HCT116 (cell line): ENCODE data around the gene AKAP9. TPM values are rescaled to one million over a fixed set of nuclear protein-coding genes. Genes with fewer than 3 reads are reported as not detected.
A peak's percentile ranks its signal among the peaks of the same experiment; 100 is the strongest.

Source experiments
- ATAC-seq: fragments of 200-7000 bp; cut with Tn5 transposase; 2 replicates; pipeline ENCODE4 v1.9.1; 2020; ENCODE audit warnings: mild to moderate bottlenecking, moderate library complexity
- BruUV-seq: library from RNA; stranded (reverse); fragments of 400-500 nt; replicated peaks from 2 replicates; lab custom pipeline; 2021; lab: Mats Ljungman, UMichigan
- CTCF ChIA-PET: fragments of 300-600 bp; sonication (Branson Sonifier 250); formaldehyde crosslinking; loops from one replicate; lab custom pipeline; 2021; ENCODE audit warnings: antibody characterized with exemption; lab: Charles Lee
- POLR2A ChIA-PET: fragments of 300-600, 350-600 bp; sonication (Branson Sonifier 250); formaldehyde crosslinking; loops from one replicate; lab custom pipeline; 2021; ENCODE audit warnings: antibody characterized with exemption; lab: Charles Lee
- RAD21 ChIA-PET, 2 experiments: fragments of 300-600 bp; sonication (Branson Sonifier 250); formaldehyde crosslinking; loops; one replicate each; lab custom pipeline; 2023; ENCODE audit warnings: low total read pairs in 2 of 2; ENCODE audit not compliant: uncharacterized antibody in 2 of 2, unreplicated experiment in 2 of 2, low non-redundant PET in 1 of 2; lab: Charles Lee
- DNase-seq: peaks from one replicate; pipeline ENCODE4 v3.0.0-alpha.2; 2010; ENCODE audit warnings: low read depth, low spot score
- H2AFZ ChIP-seq: fragments of 200-600 bp; shearing (Covaris generic), sonication (generic); 2 replicates; pipeline ENCODE4 v1.6.1; 2017; ENCODE audit warnings: low read depth, mixed run types, mixed read lengths, antibody characterized with exemption, low read length; ENCODE audit not compliant: poor library complexity, severe bottlenecking
- H3K27ac ChIP-seq: 2 replicates; pipeline ENCODE4 v1.5.1; 2012; ENCODE audit warnings: low read depth, low read length
- H3K27me3 ChIP-seq: fragments of 200-600 bp; sonication (generic); 2 replicates; pipeline ENCODE4 v1.6.1; 2016; ENCODE audit warnings: mixed run types, low read length, mixed read lengths; ENCODE audit not compliant: insufficient read depth
- H3K36me3 ChIP-seq, 2 experiments: fragments of 200-500 bp in 1 of 2; fragments of 200-600 bp in 1 of 2; sonication (Bioruptor generic) in 1 of 2; sonication (generic) in 1 of 2; 2 replicates each; pipeline versions ENCODE4 v1.5.1 to v1.6.1; 2014 to 2016; ENCODE audit warnings: low read length in 2 of 2, inconsistent platforms in 1 of 2, mixed read lengths in 1 of 2, mixed run types in 1 of 2; ENCODE audit not compliant: insufficient read depth in 2 of 2, control insufficient read depth in 1 of 2
- H3K4me1 ChIP-seq, 2 experiments: fragments of 200-600 bp in 1 of 2; sonication (generic) in 1 of 2; 2 replicates each; pipeline versions ENCODE4 v1.5.1 to v1.6.1; 2012 to 2017; ENCODE audit warnings: low read length in 2 of 2, inconsistent platforms in 1 of 2, mild to moderate bottlenecking in 1 of 2, mixed read lengths in 1 of 2, mixed run types in 1 of 2, moderate library complexity in 1 of 2; ENCODE audit not compliant: insufficient read depth in 2 of 2, control insufficient read depth in 1 of 2
- H3K4me2 ChIP-seq: fragments of 200-600 bp; sonication (generic); 2 replicates; pipeline ENCODE4 v1.6.1; 2017; ENCODE audit warnings: mixed run types, low read length, mixed read lengths
- H3K4me3 ChIP-seq, 2 experiments: fragments of 200-600 bp in 1 of 2; sonication (generic) in 1 of 2; replicated peaks in 1 of 2; 2 replicates each; pipeline ENCODE4 v1.5.1; 2011 to 2016; ENCODE audit warnings: low read length in 2 of 2, control low read depth in 1 of 2, low read depth in 1 of 2, mild to moderate bottlenecking in 1 of 2, mixed read lengths in 1 of 2, mixed run types in 1 of 2
- H3K79me2 ChIP-seq: fragments of 200-600 bp; sonication (generic); 2 replicates; pipeline ENCODE4 v1.6.1; 2017; ENCODE audit warnings: mild to moderate bottlenecking, mixed run types, low read length, moderate library complexity, mixed read lengths; ENCODE audit not compliant: insufficient read depth
- H3K9ac ChIP-seq: fragments of 200-600 bp; sonication (generic); 2 replicates; pipeline ENCODE4 v1.6.1; 2016; ENCODE audit warnings: low read length, mixed read lengths
- H3K9me2 ChIP-seq: fragments of 200-600 bp; sonication (generic), shearing (Covaris generic); 2 replicates; pipeline ENCODE4 v1.6.1; 2017; ENCODE audit warnings: mixed run types, mild to moderate bottlenecking, moderate library complexity; ENCODE audit not compliant: insufficient read depth
- H3K9me3 ChIP-seq, 2 experiments: fragments of 200-500 bp in 1 of 2; fragments of 200-600 bp in 1 of 2; sonication (Bioruptor generic) in 1 of 2; sonication (generic) in 1 of 2; 2 replicates each; pipeline ENCODE4 v1.6.1; 2014 to 2017; ENCODE audit warnings: low read length in 2 of 2, mixed read lengths in 2 of 2, inconsistent platforms in 1 of 2, low read depth in 1 of 2, mild to moderate bottlenecking in 1 of 2, mixed run types in 1 of 2, moderate library complexity in 1 of 2; ENCODE audit not compliant: control insufficient read depth in 1 of 2, insufficient read depth in 1 of 2
- H4K20me1 ChIP-seq: fragments of 200-600 bp; sonication (generic), shearing (Covaris generic); 2 replicates; pipeline ENCODE4 v1.6.1; 2017; ENCODE audit warnings: mixed run types, mild to moderate bottlenecking, moderate library complexity; ENCODE audit not compliant: insufficient read depth
- ATF3 ChIP-seq: IDR thresholded peaks from 2 replicates; pipeline ENCODE4 v1.6.1; 2012
- CBX3 ChIP-seq: IDR thresholded peaks from 2 replicates; pipeline ENCODE4 v1.6.1; 2012; ENCODE audit warnings: low read depth
- CTCF ChIP-seq, 3 experiments: fragments of 200-600 bp in 1 of 3; sonication (generic) in 1 of 3; IDR thresholded peaks in 2 of 3; conservative IDR thresholded peaks in 1 of 3; 2 replicates each; pipeline ENCODE4 v1.5.1; 2012 to 2017; ENCODE audit warnings: low read depth in 2 of 3, low read length in 2 of 3, antibody characterized with exemption in 1 of 3, borderline replicate concordance in 1 of 3, control low read depth in 1 of 3, mild to moderate bottlenecking in 1 of 3, mixed read lengths in 1 of 3, mixed run types in 1 of 3, moderate library complexity in 1 of 3; ENCODE audit not compliant: insufficient read depth in 1 of 3
- EGR1 ChIP-seq: IDR thresholded peaks from 2 replicates; pipeline ENCODE4 v1.6.1; 2012; ENCODE audit warnings: low read depth
- ELF1 ChIP-seq: IDR thresholded peaks from 2 replicates; pipeline ENCODE4 v1.6.1; 2012; ENCODE audit warnings: low read depth, borderline replicate concordance
- EZH2 ChIP-seq: fragments of 200-600 bp; sonication (generic); IDR thresholded peaks from 2 replicates; pipeline ENCODE4 v1.6.1; 2017; ENCODE audit warnings: antibody characterized with exemption, mixed run types
- EZH2phosphoT487 ChIP-seq: fragments of 200-600 bp; IDR thresholded peaks from 2 replicates; pipeline ENCODE4 v1.6.1; 2018; ENCODE audit warnings: antibody characterized with exemption, borderline replicate concordance
- FOSL1 ChIP-seq: IDR thresholded peaks from 2 replicates; pipeline ENCODE4 v1.6.1; 2012; ENCODE audit warnings: low read depth
- JUND ChIP-seq: IDR thresholded peaks from 2 replicates; pipeline ENCODE4 v1.6.1; 2012
- POLR2A ChIP-seq: IDR thresholded peaks from 2 replicates; pipeline ENCODE4 v1.7.0; 2011; ENCODE audit warnings: borderline replicate concordance; ENCODE audit not compliant: insufficient read depth, insufficient read length; ENCODE audit errors: extremely low read depth
- POLR2AphosphoS5 ChIP-seq: IDR thresholded peaks from 2 replicates; pipeline ENCODE4 v1.6.1; 2011; ENCODE audit warnings: mild to moderate bottlenecking, low read depth, low read length, moderate library complexity
- RAD21 ChIP-seq: IDR thresholded peaks from 2 replicates; pipeline ENCODE4 v1.6.1; 2012; ENCODE audit warnings: low read depth, mild to moderate bottlenecking
- SIN3A ChIP-seq: IDR thresholded peaks from 2 replicates; pipeline ENCODE4 v1.6.1; 2012; ENCODE audit warnings: low read depth
- SP1 ChIP-seq: IDR thresholded peaks from 2 replicates; pipeline ENCODE4 v1.6.1; 2012; ENCODE audit warnings: low read depth
- SRF ChIP-seq: IDR thresholded peaks from 2 replicates; pipeline ENCODE4 v1.6.1; 2012; ENCODE audit warnings: low read depth
- ZFX ChIP-seq: fragments of 450-650 bp; IDR thresholded peaks from 2 replicates; pipeline ENCODE4 v1.6.1; 2017
- ZNF274 ChIP-seq: fragments of 200-500 bp; sonication (Bioruptor generic); IDR thresholded peaks from 2 replicates; pipeline ENCODE4 v1.6.1; 2014; ENCODE audit warnings: mild to moderate bottlenecking, low read depth, low read length, inconsistent platforms
- intact Hi-C: fragments of 100-400 bp; cut with micrococcal nuclease; formaldehyde crosslinking; loops from 2 replicates; pipeline ENCODE4 v1.10.0; 2022
- total RNA-seq: library from RNA; stranded (reverse); gene quantifications from one replicate; pipeline ENCODE4 v1.2.1, GENCODE V29; 2021; ENCODE audit not compliant: unreplicated experiment
- TF ChIP-seq, protein P1 (sequence below): IDR thresholded peaks from 2 replicates; pipeline ENCODE4 v1.6.1; 2012
- TF ChIP-seq, protein P2 (sequence below): IDR thresholded peaks from 2 replicates; pipeline ENCODE4 v1.6.1; 2012; ENCODE audit warnings: low read depth
- TF ChIP-seq, protein P3 (sequence below): IDR thresholded peaks from 2 replicates; pipeline ENCODE4 v1.6.1; 2011; ENCODE audit warnings: mild to moderate bottlenecking, low read length, moderate library complexity; ENCODE audit not compliant: insufficient replicate concordance; ENCODE audit errors: extremely low read depth

The AKAP9 gene
- total RNA-seq, 1 experiment from 2014 or later: 32.6 TPM

DNA sequence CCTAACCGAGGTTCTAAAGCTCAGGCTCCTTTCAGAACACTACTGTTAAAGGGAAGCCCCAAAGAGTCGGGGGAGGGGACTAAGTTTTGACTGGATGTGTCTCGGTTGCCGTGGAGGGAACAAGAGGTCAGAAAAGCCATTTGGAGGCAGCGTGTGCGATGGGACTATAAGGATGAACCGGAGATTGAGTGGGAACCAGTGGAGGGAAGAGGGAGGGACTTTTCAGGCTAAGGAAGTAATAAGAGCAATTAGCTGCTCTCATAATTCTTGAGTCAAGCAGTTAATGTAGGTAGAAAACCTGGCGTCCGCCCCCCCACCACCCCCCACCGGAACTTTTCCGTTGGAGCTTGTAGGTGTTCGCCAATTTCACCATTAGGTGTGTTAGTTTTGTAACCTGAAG is 491 bp upstream of the AKAP9 start:
- ChIA-PET RAD21 (no interaction called here), CTCF (interaction anchor here (1.0 kb wide), 1 partner anchor 14 kb away, joined by 4 read pairs; no protein-coding TSS in a partner anchor), POLR2A (interaction anchor here (1.5 kb wide), 2 partner anchors 27 to 60 kb away, joined by 3 to 4 read pairs; partner anchors contain the start of gene MTERF1)
- peaks cover 0 to 18% of the 10 kb centered on the region in 2 experiments; a peak in 2 of 4 replicates for H3K4me1 ChIP-seq
- TF ChIP-seq RAD21: no peak
- no peak for TF ChIP-seq CBX3
- TF ChIP-seq, protein P1, sequence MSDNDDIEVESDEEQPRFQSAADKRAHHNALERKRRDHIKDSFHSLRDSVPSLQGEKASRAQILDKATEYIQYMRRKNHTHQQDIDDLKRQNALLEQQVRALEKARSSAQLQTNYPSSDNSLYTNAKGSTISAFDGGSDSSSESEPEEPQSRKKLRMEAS: no peak
- TF ChIP-seq JUND: no peak
- no peak for TF ChIP-seq POLR2A
- no peak for TF ChIP-seq CTCF (IDR thresholded peaks at IDR 0.05 in 2 of 3, conservative IDR thresholded peaks at IDR 0.05 in 1 of 3; ENCODE audit: borderline replicate concordance in 1 of 3, insufficient read depth in 1 of 3, low read depth in 2 of 3, low read length in 2 of 3)
- TF ChIP-seq ATF3: no peak
- TF ChIP-seq, protein P2, sequence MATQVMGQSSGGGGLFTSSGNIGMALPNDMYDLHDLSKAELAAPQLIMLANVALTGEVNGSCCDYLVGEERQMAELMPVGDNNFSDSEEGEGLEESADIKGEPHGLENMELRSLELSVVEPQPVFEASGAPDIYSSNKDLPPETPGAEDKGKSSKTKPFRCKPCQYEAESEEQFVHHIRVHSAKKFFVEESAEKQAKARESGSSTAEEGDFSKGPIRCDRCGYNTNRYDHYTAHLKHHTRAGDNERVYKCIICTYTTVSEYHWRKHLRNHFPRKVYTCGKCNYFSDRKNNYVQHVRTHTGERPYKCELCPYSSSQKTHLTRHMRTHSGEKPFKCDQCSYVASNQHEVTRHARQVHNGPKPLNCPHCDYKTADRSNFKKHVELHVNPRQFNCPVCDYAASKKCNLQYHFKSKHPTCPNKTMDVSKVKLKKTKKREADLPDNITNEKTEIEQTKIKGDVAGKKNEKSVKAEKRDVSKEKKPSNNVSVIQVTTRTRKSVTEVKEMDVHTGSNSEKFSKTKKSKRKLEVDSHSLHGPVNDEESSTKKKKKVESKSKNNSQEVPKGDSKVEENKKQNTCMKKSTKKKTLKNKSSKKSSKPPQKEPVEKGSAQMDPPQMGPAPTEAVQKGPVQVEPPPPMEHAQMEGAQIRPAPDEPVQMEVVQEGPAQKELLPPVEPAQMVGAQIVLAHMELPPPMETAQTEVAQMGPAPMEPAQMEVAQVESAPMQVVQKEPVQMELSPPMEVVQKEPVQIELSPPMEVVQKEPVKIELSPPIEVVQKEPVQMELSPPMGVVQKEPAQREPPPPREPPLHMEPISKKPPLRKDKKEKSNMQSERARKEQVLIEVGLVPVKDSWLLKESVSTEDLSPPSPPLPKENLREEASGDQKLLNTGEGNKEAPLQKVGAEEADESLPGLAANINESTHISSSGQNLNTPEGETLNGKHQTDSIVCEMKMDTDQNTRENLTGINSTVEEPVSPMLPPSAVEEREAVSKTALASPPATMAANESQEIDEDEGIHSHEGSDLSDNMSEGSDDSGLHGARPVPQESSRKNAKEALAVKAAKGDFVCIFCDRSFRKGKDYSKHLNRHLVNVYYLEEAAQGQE: no peak
- TF ChIP-seq POLR2AphosphoS5: no peak
- no peak for TF ChIP-seq SRF
- TF ChIP-seq FOSL1: no peak
- no peak for TF ChIP-seq SIN3A
- TF ChIP-seq EZH2phosphoT487: no peak
- no peak for TF ChIP-seq ELF1
- no peak for TF ChIP-seq ZFX
- TF ChIP-seq, protein P3, sequence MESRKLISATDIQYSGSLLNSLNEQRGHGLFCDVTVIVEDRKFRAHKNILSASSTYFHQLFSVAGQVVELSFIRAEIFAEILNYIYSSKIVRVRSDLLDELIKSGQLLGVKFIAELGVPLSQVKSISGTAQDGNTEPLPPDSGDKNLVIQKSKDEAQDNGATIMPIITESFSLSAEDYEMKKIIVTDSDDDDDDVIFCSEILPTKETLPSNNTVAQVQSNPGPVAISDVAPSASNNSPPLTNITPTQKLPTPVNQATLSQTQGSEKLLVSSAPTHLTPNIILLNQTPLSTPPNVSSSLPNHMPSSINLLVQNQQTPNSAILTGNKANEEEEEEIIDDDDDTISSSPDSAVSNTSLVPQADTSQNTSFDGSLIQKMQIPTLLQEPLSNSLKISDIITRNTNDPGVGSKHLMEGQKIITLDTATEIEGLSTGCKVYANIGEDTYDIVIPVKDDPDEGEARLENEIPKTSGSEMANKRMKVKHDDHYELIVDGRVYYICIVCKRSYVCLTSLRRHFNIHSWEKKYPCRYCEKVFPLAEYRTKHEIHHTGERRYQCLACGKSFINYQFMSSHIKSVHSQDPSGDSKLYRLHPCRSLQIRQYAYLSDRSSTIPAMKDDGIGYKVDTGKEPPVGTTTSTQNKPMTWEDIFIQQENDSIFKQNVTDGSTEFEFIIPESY: no peak
- TF ChIP-seq EZH2: no peak
- no peak for TF ChIP-seq SP1
- no peak for TF ChIP-seq EGR1
- no peak for TF ChIP-seq ZNF274
- H3K4me2 ChIP-seq: peak overlapping the region; percentile 74
- ATAC-seq: peak; percentile 24
- H3K27ac ChIP-seq: peak overlapping the region; percentile 61
- peak overlapping the region; percentile 69 for H2AFZ ChIP-seq
- DNase-seq: no peak
- H3K36me3 ChIP-seq: no peaks in the 10 kb centered on the region
- no peaks in the 10 kb centered on the region for H3K27me3 ChIP-seq
- H3K9ac ChIP-seq: peak overlapping the region; percentile 90
- H3K9me3 ChIP-seq: no peaks in the 10 kb centered on the region
- no peaks in the 10 kb centered on the region for H4K20me1 ChIP-seq
- BruUV-seq: TSS peak; percentile 94
- H3K4me3 ChIP-seq: peak overlapping the region; percentile 87 to 88
- H3K79me2 ChIP-seq: peaks cover 37% of the 10 kb centered on the region
- no peaks in the 10 kb centered on the region for H3K9me2 ChIP-seq
- intact Hi-C loops: loop anchor here (5.0 kb wide), 2 partner anchors 58 to 517 kb away; partner anchors contain the start of gene MTERF1
